ENCODE data around the gene RAPH1. TPM values are rescaled to one million over a fixed set of nuclear protein-coding genes. Genes with fewer than 3 reads are reported as not detected.
"Not testable (repeated sequence)": the region's sequence is repeated elsewhere in the genome, so short reads cannot be mapped to it uniquely, and the experiment has no call there.

RAPH1 gene
- total RNA-seq, 1 experiment from 2014 or later = 33.8 TPM

DNA sequence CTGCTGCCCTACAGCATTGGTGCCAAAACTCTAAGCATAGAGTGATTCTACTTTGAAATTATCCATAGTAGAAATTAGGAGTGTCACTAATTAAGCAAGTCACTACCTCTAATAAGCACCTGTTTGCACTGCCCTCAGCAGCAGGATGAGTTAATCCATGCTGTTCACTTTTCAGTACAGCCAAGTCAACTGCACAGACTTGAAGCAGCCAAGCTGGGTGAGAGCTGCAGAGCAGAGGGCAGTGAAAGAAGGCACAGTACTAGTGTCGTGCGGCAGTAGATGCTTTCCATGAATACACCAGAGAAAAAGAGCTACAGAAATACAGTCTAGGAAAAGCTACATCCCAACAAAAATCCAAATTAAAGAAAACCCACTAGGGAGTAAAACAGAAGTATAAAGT lies 98.6 kb downstream of the RAPH1 start:
- DNase-seq (ENCODE audit: extremely low read depth, low read depth) = no peak

DNA sequence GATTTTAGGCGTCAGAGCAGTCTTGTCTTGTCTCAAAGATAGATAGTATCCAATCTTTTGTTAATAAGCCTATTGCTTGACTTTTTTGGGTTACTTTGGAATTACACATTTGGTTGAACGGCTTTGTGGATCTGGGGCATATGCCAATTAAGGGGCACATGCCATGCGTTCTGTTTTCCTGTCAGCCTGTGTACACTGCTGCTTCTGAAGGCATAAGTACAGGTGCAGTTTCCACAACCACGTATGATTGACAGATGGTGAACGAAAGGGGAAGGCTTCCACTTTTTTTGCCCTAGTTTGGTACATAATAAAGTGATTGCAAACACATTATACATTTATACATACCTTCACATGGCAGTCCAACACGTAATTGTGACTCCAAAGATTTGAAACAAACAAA lies 102.3 kb downstream of the RAPH1 start:
- no peak for DNase-seq (ENCODE audit: extremely low read depth, low read depth)

DNA sequence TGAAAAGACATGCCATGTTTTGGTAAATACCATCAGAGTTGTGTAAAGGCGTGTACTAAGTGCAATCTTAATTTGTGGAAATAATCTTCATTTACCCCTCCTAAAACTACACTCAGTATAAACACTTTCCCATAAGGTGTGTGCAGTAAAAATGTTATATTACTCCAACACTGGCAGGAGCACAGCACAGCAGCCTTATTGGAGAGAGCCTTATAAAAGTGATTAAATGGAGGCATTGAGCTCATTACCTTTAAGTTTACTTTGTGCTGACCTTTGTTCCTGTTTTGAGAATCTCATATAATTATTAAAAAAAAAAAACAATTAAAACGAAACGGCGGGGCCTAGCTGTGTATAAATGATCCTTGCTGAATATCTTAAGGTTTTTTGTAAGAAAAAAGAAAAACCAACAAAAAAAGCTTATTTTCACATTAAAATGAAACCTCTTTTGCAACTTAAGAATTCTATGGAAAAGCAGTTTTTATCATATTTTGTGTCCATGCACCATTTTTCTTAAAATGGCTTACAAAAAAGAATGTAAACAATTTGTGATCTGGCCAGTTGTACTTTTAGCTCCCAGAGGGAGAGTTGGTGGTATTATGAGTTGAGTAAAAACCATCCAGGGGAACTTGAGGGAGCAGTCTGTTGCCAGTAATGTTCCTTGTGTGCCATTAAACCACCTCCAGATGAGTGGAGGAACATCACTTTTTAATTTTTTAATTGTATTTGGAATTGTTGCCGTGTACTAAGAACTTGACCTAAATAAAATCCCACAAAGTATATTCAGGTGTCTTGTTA lies 103.5 kb downstream of the RAPH1 start:
- DNase-seq (ENCODE audit: extremely low read depth, low read depth) = no peak

DNA sequence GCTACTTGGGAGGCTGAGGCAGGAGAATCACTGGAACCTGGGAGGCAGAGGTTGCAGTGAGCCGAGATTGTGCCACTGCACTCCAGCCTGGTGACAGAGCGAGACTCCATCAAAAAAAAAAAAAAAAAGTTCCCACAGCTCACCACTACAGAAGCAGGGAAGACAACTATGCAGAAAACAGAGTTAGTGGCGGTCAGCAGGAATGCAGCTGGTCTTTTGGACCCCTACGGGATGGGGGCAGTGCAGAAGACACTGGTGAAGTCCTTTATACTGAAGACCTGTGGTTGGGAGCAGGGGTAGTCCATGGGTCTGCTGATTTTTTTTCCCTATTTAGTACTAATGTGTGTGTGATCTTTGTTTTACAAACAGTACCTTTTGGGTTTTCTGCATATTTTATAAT lies 105.5 kb downstream of the RAPH1 start:
- not testable (repeated sequence) for DNase-seq (ENCODE audit: extremely low read depth, low read depth)

DNA sequence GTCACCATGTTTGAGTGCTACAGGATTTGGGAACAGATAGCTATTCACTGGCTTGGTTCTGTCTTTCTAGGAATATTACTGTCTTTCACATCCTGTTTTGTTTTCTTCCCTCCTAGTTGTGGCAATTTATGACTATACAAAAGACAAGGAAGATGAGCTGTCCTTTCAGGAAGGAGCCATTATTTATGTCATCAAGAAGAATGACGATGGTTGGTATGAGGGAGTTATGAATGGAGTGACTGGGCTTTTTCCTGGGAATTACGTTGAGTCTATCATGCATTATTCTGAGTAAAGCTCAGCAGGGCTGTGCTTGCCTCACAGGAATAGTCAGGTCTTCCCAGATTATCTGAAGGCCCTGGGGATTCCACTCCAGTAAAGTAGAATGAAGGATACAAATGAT lies 108.0 kb downstream of the RAPH1 start:
- peak; percentile 35 for DNase-seq (ENCODE audit: extremely low read depth, low read depth)

DNA sequence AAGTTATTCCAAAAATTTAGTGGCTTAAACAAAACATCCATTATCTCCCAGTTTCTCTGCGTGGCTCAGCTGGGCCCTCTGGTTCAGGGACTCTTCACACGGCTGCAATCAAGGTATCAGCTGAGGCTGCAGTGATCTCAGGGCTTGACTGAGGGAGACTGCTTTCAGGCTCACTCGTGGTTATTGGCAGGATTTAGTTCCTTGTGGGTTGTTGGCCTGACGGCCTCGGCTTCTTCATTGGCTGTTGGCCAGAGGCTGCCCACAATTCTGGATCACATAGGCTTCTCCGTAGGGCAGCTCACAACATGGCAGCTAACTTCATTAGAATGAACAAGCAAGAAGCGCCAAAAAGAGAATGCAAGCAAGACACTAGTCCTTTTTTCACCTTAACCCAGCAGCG lies 116.8 kb downstream of the RAPH1 start:
- DNase-seq (ENCODE audit: extremely low read depth, low read depth) = no peak

DNA sequence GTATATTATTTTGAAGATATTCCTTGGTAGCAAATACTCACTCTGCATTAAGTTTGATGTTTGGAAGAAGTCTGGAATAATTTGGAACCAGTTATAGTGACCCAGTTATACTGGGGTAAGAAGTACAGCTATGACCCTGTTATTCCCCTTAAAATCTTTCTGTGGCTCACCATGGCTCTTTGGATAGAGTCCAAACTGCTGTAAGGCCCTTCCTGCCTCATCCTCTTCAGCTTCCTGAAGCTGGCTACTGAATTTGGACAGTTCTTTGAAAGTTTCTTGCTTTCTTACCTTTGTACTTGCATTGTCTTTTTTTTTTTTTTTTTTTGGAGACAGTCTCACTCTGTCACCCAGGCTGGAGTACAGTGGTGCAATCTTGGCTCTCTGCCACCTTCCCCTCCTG lies 121.3 kb downstream of the RAPH1 start:
- DNase-seq (ENCODE audit: extremely low read depth, low read depth) = no peak

DNA sequence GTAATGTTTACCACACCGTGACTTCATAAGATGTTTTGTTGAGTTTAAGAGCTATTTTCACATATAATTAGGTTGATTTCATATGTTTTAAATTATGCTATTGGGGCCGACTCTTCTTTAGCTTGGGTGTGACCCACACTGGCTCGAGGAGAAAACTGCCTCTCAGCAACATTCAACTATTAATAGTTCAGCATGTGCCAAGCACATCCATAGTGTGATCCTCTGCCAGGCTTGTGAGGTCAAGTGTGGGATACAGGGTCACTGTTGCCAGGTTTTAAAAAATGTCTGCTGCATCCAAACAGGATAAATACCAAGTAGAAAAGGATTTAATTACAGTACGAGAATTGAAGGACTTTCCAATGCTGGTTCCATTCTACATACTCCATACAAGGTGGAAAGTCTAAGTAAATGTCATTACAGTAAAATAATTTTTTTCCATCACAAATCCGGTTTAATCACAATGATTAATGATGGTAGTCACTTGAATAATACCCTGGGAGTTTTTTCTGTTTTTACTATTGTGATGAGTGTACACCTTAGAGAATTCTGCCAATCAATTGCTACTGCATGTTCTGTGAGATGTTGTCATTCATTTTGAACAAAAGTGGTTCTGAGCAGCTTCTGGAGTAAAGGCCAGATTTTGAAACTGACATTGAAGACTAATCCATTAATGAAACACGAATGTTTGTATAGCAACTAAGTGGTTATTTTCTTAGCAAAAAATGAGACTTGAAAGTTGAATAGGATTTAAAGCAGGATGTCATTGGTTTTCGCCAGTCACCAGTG lies 122.4 kb downstream of the RAPH1 start:
- no peak for DNase-seq (ENCODE audit: extremely low read depth, low read depth)

DNA sequence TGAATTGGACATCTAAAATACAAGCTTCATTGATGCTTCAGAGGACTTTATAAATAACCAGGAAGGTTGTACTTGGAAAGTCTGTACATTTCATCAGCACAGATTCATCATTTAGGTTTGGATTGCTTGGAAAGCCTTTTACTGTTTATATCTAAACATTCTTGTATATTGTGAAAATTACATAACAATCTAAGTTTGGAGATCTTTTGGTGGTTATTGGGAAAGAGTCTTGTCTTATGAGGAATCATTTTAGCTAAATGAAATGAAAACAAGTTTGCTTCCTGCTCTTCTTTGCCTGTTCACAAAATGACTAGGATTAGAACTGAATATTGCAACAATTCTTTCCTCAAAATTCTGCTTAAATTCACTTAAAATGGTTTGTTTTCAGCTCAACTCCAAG lies 127.6 kb downstream of the RAPH1 start:
- no peak for DNase-seq (ENCODE audit: extremely low read depth, low read depth)

DNA sequence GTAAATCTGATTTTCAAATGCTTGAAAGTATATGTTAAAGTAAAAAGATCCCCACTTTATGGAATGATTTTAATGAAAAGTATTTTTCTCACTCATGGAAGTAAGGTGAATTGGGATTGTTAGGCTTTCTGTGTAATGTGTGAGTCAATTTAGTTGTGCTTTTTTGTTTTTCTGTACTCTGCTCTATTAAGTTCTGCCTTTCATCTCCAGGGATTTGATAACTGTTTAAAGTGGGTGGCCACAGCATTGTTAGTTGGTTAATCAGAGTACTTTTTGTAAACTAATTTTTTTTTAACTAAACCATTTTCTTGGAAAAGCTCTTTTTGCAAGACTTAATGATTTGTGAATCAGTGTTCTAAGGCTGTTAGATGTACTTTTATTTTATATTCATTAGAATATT lies 130.1 kb downstream of the RAPH1 start:
- no peak for DNase-seq (ENCODE audit: extremely low read depth, low read depth)

DNA sequence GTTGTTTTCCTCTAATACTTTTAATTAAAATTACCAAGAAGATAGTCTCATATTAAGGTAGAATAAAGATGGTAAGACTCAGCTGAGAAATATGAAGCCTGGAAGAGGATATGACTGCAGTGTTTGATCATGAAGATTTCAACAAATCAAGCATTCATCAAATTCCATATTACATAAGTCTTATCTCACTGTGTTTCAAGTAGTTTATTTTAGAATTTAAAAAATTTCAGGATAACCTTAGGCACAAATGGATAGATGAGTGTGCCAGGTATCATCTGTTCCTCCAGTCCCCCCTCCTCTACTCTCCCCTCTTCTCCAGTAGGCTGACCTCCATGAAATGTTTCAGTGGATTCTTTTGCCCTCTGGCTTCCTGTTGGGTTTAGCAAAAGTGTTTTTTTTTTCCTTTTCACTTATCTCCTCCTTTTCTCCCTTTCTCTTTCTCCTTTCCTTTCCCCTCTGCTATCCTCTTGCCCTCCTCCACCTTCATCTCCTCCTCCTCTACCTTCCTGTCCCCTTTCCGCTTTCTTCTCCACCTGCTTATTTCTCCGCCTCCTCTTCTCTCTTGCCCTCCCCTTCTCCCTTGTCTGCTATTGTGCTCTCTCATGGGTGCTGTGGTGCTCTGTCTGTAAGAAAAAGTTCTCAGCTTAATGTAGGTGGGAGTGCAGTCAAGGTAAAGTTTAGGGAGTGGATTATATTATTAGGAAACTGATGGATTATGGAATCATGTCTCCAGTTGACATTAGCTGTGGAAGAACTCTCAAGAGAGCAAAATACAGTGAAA lies 134.1 kb downstream of the RAPH1 start:
- no peak for DNase-seq (ENCODE audit: extremely low read depth, low read depth)

DNA sequence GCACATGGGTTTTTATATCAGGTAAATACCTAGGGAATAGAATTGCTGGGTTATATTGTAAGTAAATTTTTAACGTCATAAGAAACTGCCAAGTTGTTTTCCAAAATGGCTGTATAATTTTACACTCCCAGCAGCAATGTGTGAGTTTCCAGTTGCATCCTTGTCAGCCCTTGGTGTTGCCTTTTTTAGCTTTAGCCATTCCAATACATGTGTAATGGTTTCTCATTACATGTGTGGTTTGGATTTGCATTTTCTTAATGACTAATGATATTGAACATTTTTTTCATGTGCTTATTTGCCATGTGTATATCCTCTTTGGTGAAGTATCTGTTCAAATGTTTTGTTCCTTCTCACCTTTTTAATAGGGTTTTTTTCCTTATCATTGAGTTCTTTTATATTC lies 136.1 kb downstream of the RAPH1 start:
- DNase-seq (ENCODE audit: extremely low read depth, low read depth) = no peak

DNA sequence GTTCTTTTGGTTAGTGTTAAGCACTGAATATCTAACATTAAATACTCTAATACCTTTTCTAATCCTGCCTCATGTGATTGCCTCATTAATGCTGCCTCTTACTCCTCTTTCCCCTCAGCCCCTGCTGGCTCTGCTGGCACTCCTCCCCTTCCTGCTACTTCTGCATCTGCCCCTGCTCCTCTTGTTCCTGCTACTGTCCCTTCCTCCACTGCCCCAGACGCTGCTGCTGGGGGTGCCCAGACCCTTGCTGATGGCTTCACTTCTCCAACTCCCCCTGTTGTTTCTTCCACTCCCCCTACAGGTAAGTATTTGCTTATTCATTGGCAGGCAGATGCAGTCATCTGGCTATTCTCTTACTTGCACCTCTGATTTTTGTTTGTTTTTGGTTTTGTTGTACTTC lies 138.4 kb downstream of the RAPH1 start:
- no peak for DNase-seq (ENCODE audit: extremely low read depth, low read depth)

DNA sequence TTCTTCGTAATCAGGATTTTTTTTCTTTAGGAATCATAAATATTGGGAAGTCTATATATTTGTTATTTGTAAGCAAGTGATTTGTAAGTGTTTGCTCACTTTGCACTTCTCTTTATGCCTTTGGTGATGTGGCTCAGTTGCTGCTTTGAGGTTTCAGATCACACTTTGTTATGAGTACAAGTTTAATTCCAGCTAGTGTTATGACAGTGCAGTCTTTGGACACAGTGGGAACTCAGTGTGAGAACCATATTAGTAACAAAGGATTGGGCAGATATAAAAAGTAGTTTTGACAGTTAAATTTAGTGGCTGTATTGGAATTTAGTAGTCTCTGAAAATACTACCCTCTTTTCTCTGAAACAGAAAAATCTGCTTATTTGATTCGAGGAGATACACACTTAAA lies 139.2 kb downstream of the RAPH1 start:
- no peak for DNase-seq (ENCODE audit: extremely low read depth, low read depth)

DNA sequence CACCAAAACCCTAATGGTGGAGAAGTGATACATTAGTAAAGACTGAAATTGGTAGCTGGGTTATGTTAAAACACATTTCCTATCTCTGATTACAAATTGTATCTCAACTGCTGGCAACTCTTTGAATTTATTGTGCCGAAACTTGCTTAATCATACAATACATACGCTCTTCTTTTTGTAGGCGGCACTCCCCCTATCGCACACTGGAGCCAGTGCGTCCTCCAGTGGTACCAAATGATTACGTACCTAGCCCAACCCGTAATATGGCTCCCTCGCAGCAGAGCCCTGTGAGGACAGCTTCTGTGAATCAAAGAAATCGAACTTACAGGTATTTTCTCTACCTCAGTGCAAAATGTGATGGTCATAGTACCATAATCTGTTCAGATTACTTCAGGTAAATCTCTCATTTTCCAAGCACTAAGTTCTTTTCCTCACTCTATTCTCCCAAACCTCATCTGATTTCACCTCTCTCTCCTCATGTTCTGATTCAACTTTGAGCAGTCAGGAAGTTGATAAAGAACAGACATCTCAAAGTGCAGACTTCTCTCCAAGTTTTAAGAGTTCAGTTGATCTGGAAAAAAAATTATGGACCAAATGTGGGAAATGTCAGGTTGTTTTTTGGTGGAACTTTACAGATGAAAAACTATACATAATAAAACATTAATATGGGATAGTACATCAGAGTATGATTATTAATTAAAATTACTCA lies 140.4 kb downstream of the RAPH1 start:
- DNase-seq (ENCODE audit: extremely low read depth, low read depth) = peak; percentile 67

DNA sequence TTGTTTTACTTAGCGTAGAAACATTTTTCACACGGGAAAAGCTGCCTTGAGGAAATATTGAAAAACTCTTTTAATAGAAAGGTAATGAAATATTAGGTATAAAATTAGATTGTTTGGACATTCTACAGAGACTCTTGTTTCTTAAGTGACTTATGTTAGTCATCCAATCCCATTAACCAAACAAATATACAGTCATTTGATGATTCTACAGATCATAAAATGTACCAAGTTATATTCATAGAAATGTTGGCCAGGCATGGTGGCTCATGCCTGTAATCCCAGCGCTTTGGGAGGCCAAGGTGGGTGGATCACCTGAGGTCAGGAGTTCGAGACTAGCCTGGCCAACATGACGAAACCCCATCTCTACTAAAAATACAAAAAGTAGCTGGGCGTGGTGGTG lies 146.9 kb downstream of the RAPH1 start:
- not testable (repeated sequence) for DNase-seq (ENCODE audit: extremely low read depth, low read depth)

DNA sequence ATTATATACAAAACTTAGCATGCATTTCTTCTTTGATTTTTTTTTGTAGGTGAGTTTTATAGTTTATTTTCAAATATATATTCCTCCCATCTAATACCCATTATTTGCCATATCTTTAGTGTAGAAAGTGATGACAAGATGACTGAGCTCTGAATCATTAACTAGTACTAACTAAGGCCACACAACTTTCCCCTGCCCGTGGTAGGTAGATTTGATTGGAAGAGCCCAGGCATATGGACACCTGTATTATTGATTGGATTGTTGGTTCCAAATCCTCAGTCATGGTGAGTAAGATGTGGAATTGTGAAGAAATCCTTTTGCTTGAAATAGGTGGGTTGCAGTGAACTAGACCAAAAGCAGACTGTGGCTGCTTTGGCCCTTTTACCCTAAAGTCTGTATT lies 152.1 kb downstream of the RAPH1 start:
- no peak for DNase-seq (ENCODE audit: extremely low read depth, low read depth)

DNA sequence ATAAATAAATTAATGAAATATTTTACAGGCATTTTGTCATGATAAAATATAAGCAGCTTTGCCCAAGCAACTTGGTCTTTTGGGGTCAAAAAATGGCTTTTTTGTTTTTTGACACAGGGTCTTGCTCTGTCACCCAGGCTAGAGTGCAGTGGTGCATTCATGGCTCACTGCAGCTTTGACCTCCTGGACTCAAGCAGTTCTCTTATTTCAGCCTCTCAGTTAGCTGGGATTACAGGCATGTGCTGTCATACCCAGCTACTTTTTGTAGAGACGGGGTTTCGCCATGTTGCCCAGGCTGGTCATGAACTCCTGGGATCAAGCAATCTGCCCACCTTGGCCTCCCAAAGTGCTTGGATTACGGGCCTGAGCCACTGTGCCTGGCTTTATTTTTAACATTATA lies 155.9 kb downstream of the RAPH1 start:
- no peak for DNase-seq (ENCODE audit: extremely low read depth, low read depth)

DNA sequence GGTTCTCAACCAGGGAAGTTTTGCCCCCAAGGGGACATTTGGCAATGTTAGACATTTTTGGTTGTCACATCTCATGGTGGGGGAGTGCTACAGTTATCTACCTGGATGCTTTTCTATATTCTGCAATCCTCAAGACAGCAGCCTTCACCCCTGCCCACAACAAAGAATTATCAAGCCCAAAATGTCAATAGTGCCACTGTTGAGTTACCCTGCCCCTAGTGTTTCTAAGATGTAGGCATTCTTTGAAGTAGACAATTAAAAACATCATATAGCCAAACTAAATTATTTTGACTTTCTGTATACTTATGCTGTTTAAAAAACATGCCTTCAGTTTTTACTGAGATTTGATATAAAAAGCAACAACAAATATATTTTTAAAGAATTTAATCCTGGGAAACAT lies 158.9 kb downstream of the RAPH1 start:
- no peak for DNase-seq (ENCODE audit: extremely low read depth, low read depth)

DNA sequence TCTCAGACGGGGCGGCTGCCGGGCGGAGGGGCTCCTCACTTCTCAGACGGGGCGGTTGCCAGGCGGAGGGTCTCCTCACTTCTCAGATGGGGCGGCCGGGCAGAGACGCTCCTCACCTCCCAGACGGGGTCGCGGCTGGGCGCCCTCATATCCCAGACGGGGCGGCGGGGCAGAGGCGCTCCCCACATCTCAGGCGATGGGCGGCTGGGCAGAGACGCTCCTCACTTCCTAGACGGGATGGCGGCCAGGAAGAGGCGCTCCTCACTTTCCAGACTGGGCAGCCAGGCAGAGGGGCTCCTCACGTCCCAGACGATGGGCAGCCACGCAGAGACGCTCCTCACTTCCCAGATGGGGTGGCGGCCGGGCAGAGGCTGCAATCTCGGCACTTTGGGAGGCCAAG lies 162.4 kb downstream of the RAPH1 start:
- DNase-seq (ENCODE audit: extremely low read depth, low read depth) = not testable (repeated sequence)
